Measurements from ENCODE around the gene DNAJC8. TPM values are rescaled to one million over a fixed set of nuclear protein-coding genes. Genes with fewer than 3 reads are reported as not detected.

Gene DNAJC8
- total and polyA plus RNA-seq, 5 donors = 63.4 to 78.3 (median 64.5) TPM

Other genes starting within 250 kb of the DNAJC8 start
- gene EYA3, start 144.4 kb downstream of the DNAJC8 start, total RNA-seq = 10 to 100 TPM; 17.4 to 22.7 (median 19.5) TPM
- 5.8 TPM for gene EYA3, start 144.4 kb downstream of the DNAJC8 start, polyA plus RNA-seq
- 1 to 10 TPM; 2.0 to 3.6 (median 3.0) TPM for gene PTAFR, start 56.3 kb downstream of the DNAJC8 start, total RNA-seq
- 0.52 TPM for gene PTAFR, start 56.3 kb downstream of the DNAJC8 start, polyA plus RNA-seq
- gene ATP5IF1, start 3.1 kb upstream of the DNAJC8 start, total RNA-seq = 100 to 1,000 TPM; 244 to 514 (median 404) TPM
- gene ATP5IF1, start 3.1 kb upstream of the DNAJC8 start, polyA plus RNA-seq = 1,557 TPM
- 1 to 10 TPM; 3.4 to 3.8 (median 3.6) TPM for gene SESN2, start 26.5 kb upstream of the DNAJC8 start, total RNA-seq
- 3.1 TPM for gene SESN2, start 26.5 kb upstream of the DNAJC8 start, polyA plus RNA-seq
- gene MED18, start 96.0 kb upstream of the DNAJC8 start, total RNA-seq = 10 to 100 TPM in 3 of 4 donors, 1 to 10 TPM in 1; 8.1 to 12.5 (median 11.2) TPM
- 11.9 TPM for gene MED18, start 96.0 kb upstream of the DNAJC8 start, polyA plus RNA-seq
- 10 to 100 TPM; 18.6 to 27.4 (median 22.4) TPM for gene PHACTR4, start 136.7 kb upstream of the DNAJC8 start, total RNA-seq
- 15.9 TPM for gene PHACTR4, start 136.7 kb upstream of the DNAJC8 start, polyA plus RNA-seq